ENCODE results near the gene PLCB2.

The PLCB2 gene

DNA sequence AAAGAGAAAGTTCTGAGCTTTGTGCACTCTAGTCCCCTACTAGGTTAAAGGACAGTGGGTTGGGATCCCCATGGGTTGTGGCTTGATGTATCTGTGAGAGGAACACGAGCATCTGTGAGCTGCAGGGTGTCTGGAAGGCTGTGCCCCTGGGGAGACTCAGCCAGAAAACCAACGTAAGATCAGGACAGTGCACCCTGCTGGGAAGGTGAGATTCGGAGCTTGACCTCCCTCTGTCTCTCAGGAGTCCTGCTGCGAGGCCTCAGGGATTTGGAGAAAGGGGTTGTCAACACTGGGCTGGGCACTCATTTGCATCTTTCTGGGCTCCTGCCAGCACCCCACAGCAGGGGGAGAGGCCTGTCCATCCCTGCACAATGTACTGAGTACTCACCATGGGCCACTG lies 40.1 kb downstream of the PLCB2 start:
- TF ChIP-seq, protein P1, sequence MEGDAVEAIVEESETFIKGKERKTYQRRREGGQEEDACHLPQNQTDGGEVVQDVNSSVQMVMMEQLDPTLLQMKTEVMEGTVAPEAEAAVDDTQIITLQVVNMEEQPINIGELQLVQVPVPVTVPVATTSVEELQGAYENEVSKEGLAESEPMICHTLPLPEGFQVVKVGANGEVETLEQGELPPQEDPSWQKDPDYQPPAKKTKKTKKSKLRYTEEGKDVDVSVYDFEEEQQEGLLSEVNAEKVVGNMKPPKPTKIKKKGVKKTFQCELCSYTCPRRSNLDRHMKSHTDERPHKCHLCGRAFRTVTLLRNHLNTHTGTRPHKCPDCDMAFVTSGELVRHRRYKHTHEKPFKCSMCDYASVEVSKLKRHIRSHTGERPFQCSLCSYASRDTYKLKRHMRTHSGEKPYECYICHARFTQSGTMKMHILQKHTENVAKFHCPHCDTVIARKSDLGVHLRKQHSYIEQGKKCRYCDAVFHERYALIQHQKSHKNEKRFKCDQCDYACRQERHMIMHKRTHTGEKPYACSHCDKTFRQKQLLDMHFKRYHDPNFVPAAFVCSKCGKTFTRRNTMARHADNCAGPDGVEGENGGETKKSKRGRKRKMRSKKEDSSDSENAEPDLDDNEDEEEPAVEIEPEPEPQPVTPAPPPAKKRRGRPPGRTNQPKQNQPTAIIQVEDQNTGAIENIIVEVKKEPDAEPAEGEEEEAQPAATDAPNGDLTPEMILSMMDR (IDR thresholded peaks at IDR 0.05), result no peak
- no peak for TF ChIP-seq ZFX (IDR thresholded peaks at IDR 0.05; ENCODE audit: borderline replicate concordance)
- H3K27ac ChIP-seq, result no peak overlapping the region

DNA sequence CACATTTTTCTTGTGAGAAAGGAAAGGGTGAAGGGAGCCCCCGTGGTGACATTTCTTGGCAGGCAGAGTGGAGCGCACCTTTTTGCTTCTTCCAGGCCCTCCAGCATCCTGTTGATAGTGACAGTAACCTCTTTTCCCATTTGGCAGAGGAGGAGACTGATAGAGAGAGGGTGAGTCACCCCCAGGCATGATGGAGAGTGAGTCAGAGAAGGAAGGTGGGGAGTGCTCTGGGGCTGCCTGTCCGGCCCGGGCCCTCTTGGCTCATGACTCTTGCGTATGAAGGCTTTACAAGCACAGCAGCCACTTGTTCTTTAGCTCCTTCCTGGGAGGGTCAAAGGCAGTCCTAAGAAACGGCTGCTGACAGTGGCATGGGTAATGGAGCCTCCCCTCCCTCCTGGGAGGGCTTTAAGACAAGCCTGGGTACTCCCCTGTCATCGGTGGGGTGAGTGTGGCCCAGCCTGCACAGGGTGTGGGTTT lies 40.9 kb downstream of the PLCB2 start:
- TF ChIP-seq, protein P1 (IDR thresholded peaks at IDR 0.05), result no peak
- TF ChIP-seq ZFX (IDR thresholded peaks at IDR 0.05; ENCODE audit: borderline replicate concordance), result no peak
- H3K27ac ChIP-seq, result no peak overlapping the region

DNA sequence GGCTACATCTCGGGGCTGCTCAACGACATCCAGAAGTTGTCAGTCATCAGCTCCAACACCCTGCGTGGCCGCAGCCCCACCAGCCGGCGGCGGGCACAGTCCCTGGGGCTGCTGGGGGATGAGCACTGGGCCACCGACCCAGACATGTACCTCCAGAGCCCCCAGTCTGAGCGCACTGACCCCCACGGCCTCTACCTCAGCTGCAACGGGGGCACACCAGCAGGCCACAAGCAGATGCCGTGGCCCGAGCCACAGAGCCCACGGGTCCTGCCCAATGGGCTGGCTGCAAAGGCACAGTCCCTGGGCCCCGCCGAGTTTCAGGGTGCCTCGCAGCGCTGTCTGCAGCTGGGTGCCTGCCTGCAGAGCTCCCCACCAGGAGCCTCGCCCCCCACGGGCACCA lies 41.9 kb downstream of the PLCB2 start:
- H3K27ac ChIP-seq, result no peak overlapping the region
- TF ChIP-seq, protein P1 (IDR thresholded peaks at IDR 0.05), result no peak
- TF ChIP-seq ZFX (IDR thresholded peaks at IDR 0.05; ENCODE audit: borderline replicate concordance), result no peak

DNA sequence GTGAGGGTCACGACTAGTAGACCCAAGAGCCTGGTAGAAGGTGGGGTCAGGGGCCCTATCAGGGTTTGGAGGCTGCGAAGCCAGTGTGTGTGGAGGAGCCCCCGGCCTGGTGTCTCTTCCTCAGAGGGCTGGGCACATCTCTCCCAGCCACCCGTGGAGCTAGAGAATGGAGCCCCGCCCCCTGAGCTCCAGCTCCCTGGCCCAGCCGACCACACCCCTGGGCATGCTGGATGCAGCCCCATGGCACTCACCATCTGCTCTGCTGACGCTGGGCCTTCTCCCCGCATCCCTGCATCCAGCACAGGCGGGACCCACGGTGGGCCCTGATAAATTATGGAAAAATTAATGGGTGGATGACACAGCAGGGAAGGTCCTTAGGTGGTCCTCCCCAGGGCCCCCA lies 42.4 kb downstream of the PLCB2 start:
- H3K27ac ChIP-seq, result no peak overlapping the region

DNA sequence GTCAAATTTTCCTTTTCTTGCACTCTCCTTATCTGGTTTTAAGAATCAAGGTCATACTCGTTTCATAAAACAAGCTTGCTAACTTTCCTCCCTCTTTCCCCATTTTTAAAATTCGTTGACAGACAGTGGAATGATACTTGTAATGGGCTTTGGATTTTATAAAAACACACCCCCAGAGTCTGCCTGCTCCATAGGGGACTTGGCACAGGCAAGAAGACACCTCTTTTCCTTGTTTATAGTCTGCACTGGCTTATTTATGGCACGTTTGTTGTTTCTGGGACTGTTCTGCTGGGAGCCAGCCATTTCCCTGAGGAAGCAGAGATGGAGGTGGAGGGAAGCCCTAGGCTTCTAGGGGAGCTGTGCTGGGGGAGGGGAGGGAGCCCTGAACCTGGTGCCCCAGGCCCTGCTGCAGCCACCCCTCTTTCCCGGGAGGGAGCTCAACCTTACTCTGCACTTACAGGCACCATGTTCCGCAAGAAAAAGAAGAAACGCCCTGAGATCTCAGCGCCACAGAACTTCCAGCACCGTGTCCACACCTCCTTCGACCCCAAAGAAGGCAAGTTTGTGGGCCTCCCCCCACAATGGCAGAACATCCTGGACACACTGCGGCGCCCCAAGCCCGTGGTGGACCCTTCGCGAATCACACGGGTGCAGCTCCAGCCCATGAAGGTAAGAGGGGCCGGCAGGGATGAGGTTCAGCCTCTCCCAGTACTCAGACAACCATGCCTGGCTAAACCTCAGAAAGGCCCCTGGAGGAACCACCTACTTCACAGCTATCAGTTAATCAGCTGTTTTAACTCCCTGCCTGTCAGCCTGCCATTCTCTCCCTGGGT lies 43.2 kb downstream of the PLCB2 start:
- H3K27ac ChIP-seq, result no peak overlapping the region
- TF ChIP-seq, protein P1 (IDR thresholded peaks at IDR 0.05), result no peak
- no peak for TF ChIP-seq ZFX (IDR thresholded peaks at IDR 0.05; ENCODE audit: borderline replicate concordance)

More for the DNA sequence above, 42.4 kb downstream of the PLCB2 start:
- TF ChIP-seq, protein P1 (IDR thresholded peaks at IDR 0.05), result no peak
- no peak for TF ChIP-seq ZFX (IDR thresholded peaks at IDR 0.05; ENCODE audit: borderline replicate concordance)

DNA sequence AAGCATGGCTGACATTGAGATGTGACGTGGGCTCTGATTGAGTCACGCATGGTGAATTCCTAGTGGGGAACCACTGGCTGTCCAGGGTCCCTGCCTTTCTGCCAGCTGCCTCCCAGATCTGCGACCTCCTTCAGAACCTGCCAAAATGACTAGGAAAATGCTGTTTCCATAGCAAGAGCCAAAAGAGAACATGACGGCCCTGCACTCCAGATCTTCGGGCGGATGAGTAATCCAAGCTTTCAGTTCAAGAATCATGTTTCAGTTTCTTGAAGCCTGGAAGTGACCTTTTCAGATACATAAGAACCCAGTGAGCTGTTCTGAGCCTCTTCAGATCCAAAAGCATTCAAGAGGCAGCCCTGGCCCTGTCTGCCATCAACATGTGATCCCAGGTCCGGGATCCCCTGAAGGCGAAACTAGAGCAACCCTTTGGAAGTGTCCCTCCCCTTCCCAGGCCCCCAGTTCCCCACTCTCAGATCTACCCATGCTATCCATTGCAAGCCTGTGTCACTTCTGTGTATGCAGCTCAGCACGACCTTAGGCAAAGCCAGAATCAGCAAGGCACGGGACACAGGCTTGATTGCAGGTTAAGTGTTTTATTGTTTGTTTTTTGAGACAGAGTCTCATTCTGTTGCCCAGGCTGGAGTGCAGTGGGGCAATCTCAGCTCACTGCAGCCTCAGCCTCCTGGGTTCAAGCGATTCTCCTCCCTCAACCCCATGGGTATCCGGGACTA lies 44.5 kb downstream of the PLCB2 start:
- TF ChIP-seq ZFX (IDR thresholded peaks at IDR 0.05; ENCODE audit: borderline replicate concordance), result no peak
- TF ChIP-seq, protein P1 (IDR thresholded peaks at IDR 0.05), result no peak
- no peak overlapping the region for H3K27ac ChIP-seq

DNA sequence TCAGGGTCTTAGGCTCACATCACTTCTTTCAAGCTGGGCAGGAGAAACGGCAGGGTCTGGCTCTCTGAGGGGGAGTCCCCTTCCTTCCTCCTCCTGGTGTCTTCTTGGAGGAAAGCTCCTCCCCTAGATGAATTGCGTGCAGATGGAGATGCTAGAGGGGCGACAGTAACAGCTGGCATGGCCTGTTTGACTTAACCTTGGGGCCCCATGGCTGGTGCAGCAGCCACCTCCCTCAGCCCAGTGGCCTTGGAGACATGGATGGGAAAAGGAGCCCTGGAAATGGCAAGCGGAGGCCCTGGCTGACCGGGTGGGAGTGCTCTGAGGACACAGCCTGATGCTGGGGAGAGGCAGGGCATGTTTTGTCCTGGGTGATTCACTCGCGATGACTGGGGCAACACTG lies 48.7 kb downstream of the PLCB2 start:
- no peak for TF ChIP-seq ZFX (IDR thresholded peaks at IDR 0.05; ENCODE audit: borderline replicate concordance)
- TF ChIP-seq, protein P1 (IDR thresholded peaks at IDR 0.05), result no peak
- H3K27ac ChIP-seq, result no peak overlapping the region
